ENCODE measurements around the gene STPG2. TPM values are rescaled to one million over a fixed set of nuclear protein-coding genes. Genes with fewer than 3 reads are reported as not detected.

STPG2 gene
- total RNA-seq, 1 donor from 2014 or later: 0.14 TPM

DNA sequence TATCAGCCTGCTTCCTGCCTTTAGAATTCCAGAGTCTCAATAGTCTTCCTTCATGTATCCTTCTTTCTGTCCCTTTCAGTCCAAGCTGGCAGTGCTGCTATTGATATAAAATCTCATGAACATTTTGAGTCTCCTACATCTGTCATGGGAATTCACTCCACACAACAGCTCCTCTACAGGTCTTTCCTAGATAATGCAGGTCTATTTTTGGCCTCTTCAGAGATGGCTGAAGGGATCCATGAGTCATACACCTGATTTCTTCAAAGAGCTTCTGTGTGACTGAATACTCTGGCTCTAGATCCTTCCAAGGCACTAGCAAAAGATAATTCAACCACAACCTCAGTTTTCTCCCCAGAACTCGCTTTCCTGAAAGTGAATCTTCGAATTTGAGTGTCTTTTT is 115.4 kb downstream of the STPG2 start:
- Mint-ChIP-seq H3K9me3 (ENCODE audit: unreplicated experiment) (peaks cover 4% of the 10 kb centered on the region), H3K4me1 (ENCODE audit: low read depth, unreplicated experiment) (no peaks in the 10 kb centered on the region), H3K27me3 (ENCODE audit: low read depth, unreplicated experiment) (no peaks in the 10 kb centered on the region), H3K36me3 (ENCODE audit: low read depth, unreplicated experiment) (no peaks in the 10 kb centered on the region), H3K27ac (ENCODE audit: unreplicated experiment) (no peak overlapping the region), H3K4me3 (ENCODE audit: unreplicated experiment) (no peak overlapping the region)
- no peak overlapping the region for H2AFZ ChIP-seq (ENCODE audit: low read depth, low read length)
- no peak overlapping the region for H3K4me2 ChIP-seq (ENCODE audit: low read length)
- FAIRE-seq (no peak), DNase-seq (ENCODE audit: low read depth) (peak; percentile 3)
- peaks cover 2% of the 10 kb centered on the region for H3K9me3 ChIP-seq (ENCODE audit: insufficient read depth, low read depth, low read length)
- peak; percentile 35 for TF ChIP-seq CTCF (IDR thresholded peaks at IDR 0.05; ENCODE audit: insufficient read depth, low read depth, low read length)
- TF ChIP-seq EZH2 (IDR thresholded peaks at IDR 0.05; ENCODE audit: insufficient read depth, low read length): no peak
- no peak overlapping the region for H3K9ac ChIP-seq (ENCODE audit: low read length)
- H3K27me3 ChIP-seq (ENCODE audit: insufficient read depth, low read length): no peaks in the 10 kb centered on the region
- H3K79me2 ChIP-seq (ENCODE audit: insufficient read depth, low read length): no peaks in the 10 kb centered on the region
- H3K4me1 ChIP-seq (ENCODE audit: insufficient read depth, low read length): no peaks in the 10 kb centered on the region
- no peaks in the 10 kb centered on the region for H3K36me3 ChIP-seq (ENCODE audit: insufficient read depth, low read length)
- H4K20me1 ChIP-seq (ENCODE audit: insufficient read depth, low read length): no peaks in the 10 kb centered on the region
- no peak overlapping the region for H3K27ac ChIP-seq (ENCODE audit: low read depth, low read length)
- no peak overlapping the region for H3K4me3 ChIP-seq (ENCODE audit: insufficient read depth, low read depth, low read length)

GRCh38 chr4:98026362-98026761 is 116.9 kb downstream of the STPG2 start:
- FAIRE-seq: no peak
- no peaks in the 10 kb centered on the region for H3K27me3 Mint-ChIP-seq (ENCODE audit: low read depth, unreplicated experiment)
- no peaks in the 10 kb centered on the region for H3K4me1 Mint-ChIP-seq (ENCODE audit: low read depth, unreplicated experiment)

More at GRCh38 chr4:98026362-98026761, 116.9 kb downstream of the STPG2 start:
- Mint-ChIP-seq H3K9me3 (ENCODE audit: unreplicated experiment) (peaks cover 4% of the 10 kb centered on the region), H3K4me3 (ENCODE audit: unreplicated experiment) (no peak overlapping the region), H3K36me3 (ENCODE audit: low read depth, unreplicated experiment) (no peaks in the 10 kb centered on the region), H3K27ac (ENCODE audit: unreplicated experiment) (no peak overlapping the region)
- peaks cover 2% of the 10 kb centered on the region for H3K9me3 ChIP-seq (ENCODE audit: insufficient read depth, low read depth, low read length)
- H3K79me2 ChIP-seq (ENCODE audit: insufficient read depth, low read length): no peaks in the 10 kb centered on the region
- H4K20me1 ChIP-seq (ENCODE audit: insufficient read depth, low read length): no peaks in the 10 kb centered on the region
- no peaks in the 10 kb centered on the region for H3K27me3 ChIP-seq (ENCODE audit: insufficient read depth, low read length)
- no peak overlapping the region for H3K4me3 ChIP-seq (ENCODE audit: insufficient read depth, low read depth, low read length)
- H3K9ac ChIP-seq (ENCODE audit: low read length): no peak overlapping the region
- H3K4me2 ChIP-seq (ENCODE audit: low read length): no peak overlapping the region
- DNase-seq (ENCODE audit: low read depth): no peak
- no peaks in the 10 kb centered on the region for H3K4me1 ChIP-seq (ENCODE audit: insufficient read depth, low read length)
- no peak overlapping the region for H3K27ac ChIP-seq (ENCODE audit: low read depth, low read length)
- no peak overlapping the region for H2AFZ ChIP-seq (ENCODE audit: low read depth, low read length)
- H3K36me3 ChIP-seq (ENCODE audit: insufficient read depth, low read length): no peaks in the 10 kb centered on the region
- TF ChIP-seq CTCF (IDR thresholded peaks at IDR 0.05; ENCODE audit: insufficient read depth, low read depth, low read length) (no peak), EZH2 (IDR thresholded peaks at IDR 0.05; ENCODE audit: insufficient read depth, low read length) (no peak)

Data from astrocyte (in vitro differentiated cells and primary cell).